Left ventricle myocardium inferior (tissue), 1 donor: ENCODE measurements around the gene EYA2. TPM values are rescaled to one million over a fixed set of nuclear protein-coding genes. Genes with fewer than 3 reads are reported as not detected.

ENCODE experiments used
- DNase-seq: peaks from one replicate; pipeline ENCODE4 v3.0.0-alpha.2; 2020
- H3K27ac ChIP-seq: fragments of 200-600 bp; replicated peaks from 2 replicates; pipeline ENCODE4 v1.8.0; 2021
- H3K27me3 ChIP-seq: fragments of 200-600 bp; 2 replicates; pipeline ENCODE4 v1.8.0; 2021; ENCODE audit warnings: low read depth
- H3K36me3 ChIP-seq: fragments of 200-600 bp; 2 replicates; pipeline ENCODE4 v1.8.0; 2021
- H3K4me1 ChIP-seq: fragments of 200-600 bp; 2 replicates; pipeline ENCODE4 v1.8.0; 2021
- H3K4me3 ChIP-seq: fragments of 200-600 bp; 2 replicates; pipeline ENCODE4 v1.8.0; 2021; ENCODE audit warnings: mild to moderate bottlenecking, moderate library complexity
- H3K9me3 ChIP-seq: fragments of 200-600 bp; replicated peaks from 2 replicates; pipeline ENCODE4 v1.8.0; 2021
- intact Hi-C: fragments of 100-400 bp; cut with micrococcal nuclease; formaldehyde crosslinking; loops from one replicate; pipeline ENCODE4 v1.11.0; 2022
- microRNA-seq: library from miRNA; unstranded; fragments of <30 nt; microRNA quantifications from one replicate; pipeline ENCODE4 v1.2.0, GENCODE V29; 2020
- total RNA-seq: library from RNA; stranded (reverse); fragmentation: NEBNext Ultra II Directional; extraction: Animal tissue kit (Norgen Biotek cat#: 25700); gene quantifications from one replicate; pipeline ENCODE4 v1.2.1, GENCODE V29; 2021
- TF ChIP-seq, protein P1 (sequence below): fragments of 200-600 bp; IDR thresholded peaks from 2 replicates; pipeline ENCODE4 v1.8.0; 2021; ENCODE audit warnings: antibody characterized with exemption, mild to moderate bottlenecking, borderline replicate concordance
- donor health status: DM: no; HTN: yes; CAD: no; lungs with severe emphysema.

EYA2 gene
- total RNA-seq, 1 donor from 2014 or later = 0.63 TPM

DNA sequence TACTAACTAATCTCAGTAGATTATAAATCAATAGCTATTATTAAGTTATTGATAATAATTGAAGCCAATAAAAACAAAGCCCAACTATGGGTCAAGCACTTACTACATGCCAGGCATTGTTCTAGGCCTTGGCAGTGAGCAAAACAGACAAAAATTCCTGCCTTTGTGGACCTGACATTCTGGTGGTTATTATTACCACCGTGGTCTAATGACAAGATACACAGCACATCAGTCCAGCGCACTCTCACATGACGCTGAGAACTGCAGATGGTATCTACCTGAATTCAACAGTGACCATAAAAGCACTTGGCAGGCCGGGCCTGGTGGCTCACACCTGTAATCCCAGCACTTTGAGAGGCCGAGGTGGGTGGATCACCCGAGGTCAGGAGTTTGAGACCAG lies 340.5 kb downstream of the EYA2 start:
- intact Hi-C loops = no loop called here
- peaks cover 15% of the 10 kb centered on the region for H3K4me1 ChIP-seq
- H3K4me3 ChIP-seq = no peak overlapping the region
- no peaks in the 10 kb centered on the region for H3K9me3 ChIP-seq
- peaks cover 77% of the 10 kb centered on the region for H3K36me3 ChIP-seq
- H3K27ac ChIP-seq = no peak overlapping the region
- no peaks in the 10 kb centered on the region for H3K27me3 ChIP-seq
- TF ChIP-seq, protein P1, sequence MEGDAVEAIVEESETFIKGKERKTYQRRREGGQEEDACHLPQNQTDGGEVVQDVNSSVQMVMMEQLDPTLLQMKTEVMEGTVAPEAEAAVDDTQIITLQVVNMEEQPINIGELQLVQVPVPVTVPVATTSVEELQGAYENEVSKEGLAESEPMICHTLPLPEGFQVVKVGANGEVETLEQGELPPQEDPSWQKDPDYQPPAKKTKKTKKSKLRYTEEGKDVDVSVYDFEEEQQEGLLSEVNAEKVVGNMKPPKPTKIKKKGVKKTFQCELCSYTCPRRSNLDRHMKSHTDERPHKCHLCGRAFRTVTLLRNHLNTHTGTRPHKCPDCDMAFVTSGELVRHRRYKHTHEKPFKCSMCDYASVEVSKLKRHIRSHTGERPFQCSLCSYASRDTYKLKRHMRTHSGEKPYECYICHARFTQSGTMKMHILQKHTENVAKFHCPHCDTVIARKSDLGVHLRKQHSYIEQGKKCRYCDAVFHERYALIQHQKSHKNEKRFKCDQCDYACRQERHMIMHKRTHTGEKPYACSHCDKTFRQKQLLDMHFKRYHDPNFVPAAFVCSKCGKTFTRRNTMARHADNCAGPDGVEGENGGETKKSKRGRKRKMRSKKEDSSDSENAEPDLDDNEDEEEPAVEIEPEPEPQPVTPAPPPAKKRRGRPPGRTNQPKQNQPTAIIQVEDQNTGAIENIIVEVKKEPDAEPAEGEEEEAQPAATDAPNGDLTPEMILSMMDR = no peak
- DNase-seq = no peak

DNA sequence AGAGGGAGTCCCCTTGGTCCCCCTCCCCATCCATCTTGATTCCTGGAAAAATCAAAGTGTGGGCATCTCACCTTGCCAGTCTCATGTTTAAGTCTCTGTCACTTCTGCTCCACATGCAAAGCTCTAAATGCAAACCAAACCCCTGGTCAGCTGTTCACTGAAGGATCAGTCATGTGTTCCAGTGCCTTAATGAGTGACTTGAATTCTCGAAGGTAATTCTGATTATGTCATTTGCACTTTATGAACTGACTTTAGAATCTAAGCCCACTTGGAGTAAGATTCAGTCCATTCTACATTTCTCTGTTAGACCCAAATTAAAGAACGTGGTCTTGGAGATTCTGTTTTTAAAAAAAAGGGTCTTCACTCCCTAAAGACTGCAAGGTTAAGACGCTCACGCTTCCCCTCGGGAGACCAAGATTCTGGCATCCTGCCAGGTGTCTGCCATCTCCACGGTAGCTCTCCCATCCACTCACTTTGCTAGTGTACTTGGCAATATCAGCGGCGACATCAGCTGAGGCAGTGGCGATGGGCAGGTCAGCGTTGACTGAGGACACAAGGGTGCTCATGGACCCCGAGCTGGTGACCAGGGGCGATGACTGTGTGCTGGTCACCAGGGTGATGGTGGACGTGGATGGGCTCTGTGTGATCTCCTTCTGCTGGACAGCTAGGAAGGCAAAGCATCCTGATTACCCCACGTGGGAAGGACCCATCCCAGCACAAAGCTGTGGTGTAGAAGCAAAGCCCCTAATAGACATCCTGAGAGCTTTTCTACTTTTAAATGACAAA lies 341.4 kb downstream of the EYA2 start:
- Histone ChIP-seq H3K27ac (no peak overlapping the region), H3K4me1 (peaks cover 14% of the 10 kb centered on the region), H3K4me3 (no peak overlapping the region), H3K9me3 (no peaks in the 10 kb centered on the region), H3K27me3 (no peaks in the 10 kb centered on the region), H3K36me3 (peaks cover 74% of the 10 kb centered on the region)
- TF ChIP-seq, protein P1 = no peak
- intact Hi-C loops = no loop called here
- no peak for DNase-seq

DNA sequence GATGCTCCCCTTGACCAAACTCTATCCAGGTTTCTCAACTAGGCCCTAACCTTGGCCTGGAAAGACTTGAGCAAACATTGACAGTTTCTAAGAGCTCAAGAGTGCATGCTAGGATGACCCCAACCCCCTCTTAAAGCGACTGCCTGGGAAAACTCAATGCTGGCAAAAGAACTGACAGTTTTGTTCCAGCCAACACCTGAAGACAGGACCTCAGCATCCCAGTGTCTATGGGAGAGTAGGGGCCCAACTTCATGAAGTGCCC lies 341.9 kb downstream of the EYA2 start:
- no peaks in the 10 kb centered on the region for H3K27me3 ChIP-seq
- peaks cover 69% of the 10 kb centered on the region for H3K36me3 ChIP-seq
- TF ChIP-seq, protein P1 = no peak

DNA sequence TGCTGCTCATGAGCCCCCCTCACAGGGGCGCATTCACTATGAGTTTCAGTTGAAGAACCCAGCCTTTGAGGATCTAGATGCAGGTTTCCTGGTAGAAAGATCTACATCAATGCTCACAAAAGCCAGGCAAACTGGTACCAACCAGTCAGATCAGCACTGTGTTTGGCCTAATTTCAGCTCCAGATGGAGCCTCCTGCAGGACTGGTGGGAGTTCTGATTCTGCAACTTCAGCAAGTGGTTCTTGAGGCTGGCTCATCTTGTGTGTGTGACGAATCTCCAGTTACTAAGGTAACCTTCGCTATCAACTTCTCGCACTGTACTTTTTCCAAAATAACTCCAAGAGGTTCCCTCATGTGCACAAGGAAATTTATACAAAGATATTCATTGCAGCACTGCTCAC lies 343.1 kb downstream of the EYA2 start:
- DNase-seq = no peak
- H3K27ac ChIP-seq = no peak overlapping the region
- intact Hi-C loops = no loop called here
- H3K36me3 ChIP-seq = peaks cover 65% of the 10 kb centered on the region
- peaks cover 11% of the 10 kb centered on the region for H3K4me1 ChIP-seq
- H3K4me3 ChIP-seq = no peak overlapping the region
- no peaks in the 10 kb centered on the region for H3K9me3 ChIP-seq
- TF ChIP-seq, protein P1 = no peak
- H3K27me3 ChIP-seq = no peaks in the 10 kb centered on the region

More for the DNA sequence above, 341.9 kb downstream of the EYA2 start:
- intact Hi-C loops = no loop called here
- Histone ChIP-seq H3K27ac (no peak overlapping the region), H3K4me1 (peaks cover 11% of the 10 kb centered on the region), H3K9me3 (no peaks in the 10 kb centered on the region), H3K4me3 (no peak overlapping the region)
- no peak for DNase-seq

Small RNAs within 50 kb of the gene (microRNA-seq; reads per million reads assigned to microRNA genes)
- not detected for gene MIR3616

Other genes starting within 250 kb of the EYA2 start
- 0.30 TPM for gene SLC13A3, start 243.4 kb upstream of the EYA2 start, total RNA-seq
- gene TP53RK, start 205.4 kb upstream of the EYA2 start, total RNA-seq = 6.0 TPM
- 2.8 TPM for gene SLC2A10, start 185.2 kb upstream of the EYA2 start, total RNA-seq